Subcutaneous adipose tissue (tissue), 4 donors: Measurements from ENCODE around the gene QKI. TPM values are rescaled to one million over a fixed set of nuclear protein-coding genes. Genes with fewer than 3 reads are reported as not detected.

ENCODE experiments used
- total RNA-seq, 4 donors: library from RNA; depleted of rRNA; stranded (reverse); fragments of >200 nt; gene quantifications; one replicate each; pipeline ENCODE4 v1.1.0, GENCODE V29; 2016
- TF ChIP-seq, protein P1 (sequence below): fragments of 450-650 bp; IDR thresholded peaks from one replicate; pipeline ENCODE4 v1.5.1; 2016; ENCODE audit warnings: low read depth, mild to moderate bottlenecking, control low read depth, antibody characterized with exemption, moderate library complexity

The QKI gene
- total RNA-seq, 4 donors from 2014 or later = 218 to 368 (median 266) TPM

DNA sequence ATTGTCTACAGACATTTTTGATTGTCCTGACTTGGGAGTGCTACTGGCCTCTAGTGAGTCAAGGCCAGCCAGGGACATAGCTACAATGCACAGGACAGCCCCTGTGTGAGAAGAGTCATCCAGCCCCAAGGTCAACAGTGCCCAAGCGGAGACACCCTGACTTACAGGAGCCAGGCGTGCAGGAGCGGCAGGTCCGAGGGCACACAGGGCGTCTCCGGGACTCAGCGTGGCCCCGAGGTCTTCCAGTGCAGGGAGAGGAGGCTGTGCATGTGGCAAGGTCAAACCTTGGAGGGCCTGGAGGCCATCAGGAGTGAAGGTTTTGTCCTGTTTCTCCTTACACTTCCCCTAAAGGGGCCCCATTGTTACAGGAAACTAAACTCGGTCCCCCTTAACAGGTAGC, 41.3 kb upstream of the QKI start:
- TF ChIP-seq, protein P1, sequence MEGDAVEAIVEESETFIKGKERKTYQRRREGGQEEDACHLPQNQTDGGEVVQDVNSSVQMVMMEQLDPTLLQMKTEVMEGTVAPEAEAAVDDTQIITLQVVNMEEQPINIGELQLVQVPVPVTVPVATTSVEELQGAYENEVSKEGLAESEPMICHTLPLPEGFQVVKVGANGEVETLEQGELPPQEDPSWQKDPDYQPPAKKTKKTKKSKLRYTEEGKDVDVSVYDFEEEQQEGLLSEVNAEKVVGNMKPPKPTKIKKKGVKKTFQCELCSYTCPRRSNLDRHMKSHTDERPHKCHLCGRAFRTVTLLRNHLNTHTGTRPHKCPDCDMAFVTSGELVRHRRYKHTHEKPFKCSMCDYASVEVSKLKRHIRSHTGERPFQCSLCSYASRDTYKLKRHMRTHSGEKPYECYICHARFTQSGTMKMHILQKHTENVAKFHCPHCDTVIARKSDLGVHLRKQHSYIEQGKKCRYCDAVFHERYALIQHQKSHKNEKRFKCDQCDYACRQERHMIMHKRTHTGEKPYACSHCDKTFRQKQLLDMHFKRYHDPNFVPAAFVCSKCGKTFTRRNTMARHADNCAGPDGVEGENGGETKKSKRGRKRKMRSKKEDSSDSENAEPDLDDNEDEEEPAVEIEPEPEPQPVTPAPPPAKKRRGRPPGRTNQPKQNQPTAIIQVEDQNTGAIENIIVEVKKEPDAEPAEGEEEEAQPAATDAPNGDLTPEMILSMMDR = no peak

DNA sequence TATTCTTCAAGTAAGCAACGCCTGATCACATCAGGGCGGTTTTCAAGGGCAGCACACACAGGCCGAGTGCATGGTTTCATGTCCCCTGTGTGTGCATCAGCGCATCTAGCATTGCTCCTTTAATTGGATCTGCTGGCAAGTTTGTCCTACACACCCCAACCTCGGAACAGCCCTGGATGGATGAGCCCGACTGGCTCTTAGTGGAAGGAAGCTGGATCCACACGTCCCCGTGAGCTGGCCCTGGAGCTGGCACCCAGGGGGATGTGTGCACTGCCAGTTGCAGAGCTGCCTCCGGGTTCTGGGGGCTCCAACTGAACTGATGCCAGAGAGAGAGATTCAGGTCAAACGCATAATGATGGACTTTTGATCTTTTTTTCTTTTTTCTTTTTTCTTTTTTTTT, 39.2 kb upstream of the QKI start:
- TF ChIP-seq, protein P1 = no peak

DNA sequence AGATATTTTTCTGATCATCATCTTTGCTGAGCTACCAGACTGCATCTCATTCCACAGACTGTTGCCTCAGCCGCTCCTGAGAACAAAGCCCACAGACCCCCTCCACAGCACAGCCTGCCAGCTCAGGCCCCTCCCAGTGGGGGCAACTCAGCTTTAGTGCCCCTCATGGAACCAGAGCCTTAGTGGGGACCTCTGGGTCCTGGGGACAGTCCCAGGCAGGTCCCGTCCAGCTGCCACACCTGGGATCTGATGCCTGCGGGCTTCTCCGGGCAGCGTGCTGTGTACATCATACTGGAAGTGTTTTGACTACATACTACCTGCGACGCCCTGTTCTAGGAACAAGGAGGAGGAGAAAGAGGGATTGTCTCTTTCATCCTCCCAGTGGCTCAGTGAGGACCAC, 38.3 kb upstream of the QKI start:
- TF ChIP-seq, protein P1 = no peak

DNA sequence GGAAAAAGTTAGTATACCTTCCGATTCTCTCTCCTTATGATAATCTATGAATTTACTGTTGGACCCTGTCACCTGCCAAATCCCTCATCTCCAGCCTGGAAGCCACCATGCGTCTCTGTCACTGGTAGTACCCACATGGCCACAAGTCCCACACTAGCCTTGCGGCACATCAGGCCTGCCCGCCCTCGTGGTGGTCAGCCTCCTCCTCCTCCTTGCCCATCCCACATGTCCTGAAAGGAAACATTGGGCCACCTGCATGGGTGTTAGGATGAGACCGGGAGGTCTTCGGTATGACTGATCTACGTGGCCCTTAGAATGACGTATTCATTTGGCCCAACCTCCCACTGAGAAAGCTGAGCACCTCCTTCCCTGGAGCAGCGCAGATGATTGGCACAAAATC, 37.0 kb upstream of the QKI start:
- TF ChIP-seq, protein P1 = no peak

DNA sequence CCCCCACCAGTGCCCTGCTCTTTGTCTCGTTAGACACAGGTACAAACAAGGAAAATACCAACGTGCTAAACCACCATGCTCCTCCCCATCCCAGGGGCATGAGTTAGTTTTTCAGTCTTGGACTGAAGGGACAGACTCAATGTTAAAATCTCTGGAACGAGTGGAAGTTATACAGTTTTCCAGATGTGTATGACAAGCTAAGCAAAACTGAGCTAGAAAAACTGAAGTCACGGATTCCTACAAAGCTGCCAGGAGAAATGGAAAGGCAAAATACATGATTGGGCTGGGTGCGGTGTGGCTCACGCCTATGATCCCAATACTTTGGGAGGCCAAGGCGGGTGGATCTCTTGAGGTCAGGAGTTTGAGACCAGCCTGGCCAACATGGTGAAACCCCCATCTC, 34.3 kb upstream of the QKI start:
- TF ChIP-seq, protein P1 = no peak

DNA sequence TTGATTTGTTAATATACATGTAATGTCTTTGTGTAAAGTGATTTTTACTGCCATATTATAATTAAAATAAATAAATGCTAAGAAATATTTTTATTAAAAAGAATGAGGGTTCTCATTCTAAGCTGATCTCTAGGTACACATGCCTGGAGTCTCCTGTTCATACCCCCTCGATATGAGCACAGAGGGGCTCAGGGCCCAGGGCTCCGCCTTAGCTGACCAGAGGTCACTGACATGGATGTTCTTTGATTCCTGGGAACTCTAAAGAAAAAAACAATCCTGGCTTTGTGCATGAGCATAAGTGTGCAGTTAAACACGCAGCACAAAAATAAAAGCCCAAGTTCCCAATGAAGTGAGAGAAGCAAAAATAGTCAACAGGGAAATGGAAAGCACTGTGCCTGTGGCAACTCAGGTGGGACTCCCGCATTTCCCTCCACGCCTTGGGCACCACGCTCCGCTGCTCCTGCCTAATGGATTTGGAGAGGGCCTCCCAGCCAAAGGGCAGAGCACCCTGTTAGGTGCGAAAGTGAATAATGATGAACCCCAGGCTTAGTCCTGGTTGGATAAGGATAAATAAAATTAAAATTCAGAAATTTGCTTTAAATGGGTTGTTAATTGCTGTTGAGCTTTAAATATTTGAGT, 33.3 kb upstream of the QKI start:
- TF ChIP-seq, protein P1 = no peak

DNA sequence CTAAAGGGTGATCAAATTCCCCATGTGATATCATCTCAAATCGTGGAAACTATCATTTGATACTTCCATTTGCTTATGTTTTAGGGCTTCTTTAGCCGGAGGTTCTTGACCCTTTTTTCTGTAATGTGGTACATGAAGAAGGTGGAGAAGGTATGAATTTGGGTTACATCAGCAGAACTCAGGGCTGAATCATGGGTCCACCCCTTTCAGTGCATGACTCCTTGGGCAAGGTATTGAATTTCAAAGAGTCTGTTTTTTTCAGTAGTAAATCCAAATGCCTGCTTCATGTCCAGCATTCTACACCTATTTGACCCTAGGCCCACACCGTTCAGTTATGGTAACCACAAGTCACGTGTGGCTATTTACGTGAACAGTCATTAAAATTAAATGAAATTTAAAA, 30.6 kb upstream of the QKI start:
- TF ChIP-seq, protein P1 = no peak
